Activated B cell treated with CpG ODN at 0.5 μM for 24 hours (primary cell): ENCODE measurements around the gene MAP3K13. TPM values are rescaled to one million over a fixed set of nuclear protein-coding genes. Genes with fewer than 3 reads are reported as not detected.
"Not testable (repeated sequence)": the region's sequence is repeated elsewhere in the genome, so short reads cannot be mapped to it uniquely, and the experiment has no call there.

Experiments
- ATAC-seq: fragments of 200-7000 bp; cut with Tn5 transposase; one replicate; pipeline ENCODE4 v1.10.0; 2021; ENCODE audit warnings: low read depth, mild to moderate bottlenecking, moderate library complexity
- CTCF ChIA-PET: fragments of 350-600 bp; sonication (Branson Sonifier 250); formaldehyde crosslinking; loops from one replicate; lab custom pipeline; 2021; ENCODE audit warnings: antibody characterized with exemption; lab: Charles Lee
- POLR2A ChIA-PET: fragments of 350-600 bp; sonication (Branson Sonifier 250); formaldehyde crosslinking; loops from one replicate; lab custom pipeline; 2021; ENCODE audit warnings: antibody characterized with exemption; lab: Charles Lee
- DNase-seq: peaks from one replicate; pipeline ENCODE4 v3.0.0; 2022
- H3K27ac Mint-ChIP-seq: one replicate; pipeline ENCODE4 v1.8.0; 2020; ENCODE audit warnings: mixed read lengths
- H3K27me3 Mint-ChIP-seq: one replicate; pipeline ENCODE4 v1.8.0; 2021; ENCODE audit warnings: mixed read lengths
- H3K36me3 Mint-ChIP-seq: one replicate; pipeline ENCODE4 v1.8.0; 2021; ENCODE audit warnings: low read depth, mixed read lengths
- H3K4me1 Mint-ChIP-seq: one replicate; pipeline ENCODE4 v1.8.0; 2021; ENCODE audit warnings: mixed read lengths
- H3K4me3 Mint-ChIP-seq: one replicate; pipeline ENCODE4 v1.8.0; 2020; ENCODE audit warnings: mild to moderate bottlenecking, mixed read lengths
- H3K9me3 Mint-ChIP-seq: one replicate; pipeline ENCODE4 v1.8.0; 2020; ENCODE audit warnings: mixed read lengths
- intact Hi-C: fragments of 100-400 bp; cut with micrococcal nuclease; formaldehyde crosslinking; loops from one replicate; pipeline ENCODE4 v1.15.1; 2024
- total RNA-seq: library from RNA; stranded (reverse); gene quantifications from 2 replicates; pipeline ENCODE4 v1.2.3, GENCODE V29; 2022
- TF ChIP-seq, protein P1 (sequence below): fragments of 200-600 bp; IDR thresholded peaks from one replicate; pipeline ENCODE4 v1.8.0; 2022; ENCODE audit warnings: antibody characterized with exemption, mild to moderate bottlenecking

MAP3K13 gene
- total RNA-seq, 1 donor from 2014 or later: 10.5 TPM

DNA sequence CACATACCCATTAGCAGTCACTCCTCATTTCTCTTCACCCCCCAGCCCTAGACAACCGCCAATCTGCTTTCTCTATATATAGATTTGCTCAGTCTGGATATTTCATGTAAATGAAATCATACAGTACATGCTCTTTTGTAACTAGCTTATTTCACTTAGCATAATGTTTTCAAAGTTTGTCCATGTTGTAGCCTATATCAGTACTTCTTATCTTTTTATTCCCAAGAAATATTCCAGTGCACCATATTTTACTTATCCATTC is 3.1 kb downstream of the MAP3K13 start:
- ATAC-seq (no peak), DNase-seq (no peak)
- no peaks in the 10 kb centered on the region for H3K36me3 Mint-ChIP-seq
- TF ChIP-seq, protein P1, sequence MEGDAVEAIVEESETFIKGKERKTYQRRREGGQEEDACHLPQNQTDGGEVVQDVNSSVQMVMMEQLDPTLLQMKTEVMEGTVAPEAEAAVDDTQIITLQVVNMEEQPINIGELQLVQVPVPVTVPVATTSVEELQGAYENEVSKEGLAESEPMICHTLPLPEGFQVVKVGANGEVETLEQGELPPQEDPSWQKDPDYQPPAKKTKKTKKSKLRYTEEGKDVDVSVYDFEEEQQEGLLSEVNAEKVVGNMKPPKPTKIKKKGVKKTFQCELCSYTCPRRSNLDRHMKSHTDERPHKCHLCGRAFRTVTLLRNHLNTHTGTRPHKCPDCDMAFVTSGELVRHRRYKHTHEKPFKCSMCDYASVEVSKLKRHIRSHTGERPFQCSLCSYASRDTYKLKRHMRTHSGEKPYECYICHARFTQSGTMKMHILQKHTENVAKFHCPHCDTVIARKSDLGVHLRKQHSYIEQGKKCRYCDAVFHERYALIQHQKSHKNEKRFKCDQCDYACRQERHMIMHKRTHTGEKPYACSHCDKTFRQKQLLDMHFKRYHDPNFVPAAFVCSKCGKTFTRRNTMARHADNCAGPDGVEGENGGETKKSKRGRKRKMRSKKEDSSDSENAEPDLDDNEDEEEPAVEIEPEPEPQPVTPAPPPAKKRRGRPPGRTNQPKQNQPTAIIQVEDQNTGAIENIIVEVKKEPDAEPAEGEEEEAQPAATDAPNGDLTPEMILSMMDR: no peak
- H3K27ac Mint-ChIP-seq: no peak overlapping the region
- ChIA-PET POLR2A (no interaction called here), CTCF (no interaction called here)
- H3K4me3 Mint-ChIP-seq: no peak overlapping the region
- H3K4me1 Mint-ChIP-seq: peaks cover 16% of the 10 kb centered on the region
- intact Hi-C loops: no loop called here
- peaks cover 28% of the 10 kb centered on the region for H3K27me3 Mint-ChIP-seq
- no peaks in the 10 kb centered on the region for H3K9me3 Mint-ChIP-seq

DNA sequence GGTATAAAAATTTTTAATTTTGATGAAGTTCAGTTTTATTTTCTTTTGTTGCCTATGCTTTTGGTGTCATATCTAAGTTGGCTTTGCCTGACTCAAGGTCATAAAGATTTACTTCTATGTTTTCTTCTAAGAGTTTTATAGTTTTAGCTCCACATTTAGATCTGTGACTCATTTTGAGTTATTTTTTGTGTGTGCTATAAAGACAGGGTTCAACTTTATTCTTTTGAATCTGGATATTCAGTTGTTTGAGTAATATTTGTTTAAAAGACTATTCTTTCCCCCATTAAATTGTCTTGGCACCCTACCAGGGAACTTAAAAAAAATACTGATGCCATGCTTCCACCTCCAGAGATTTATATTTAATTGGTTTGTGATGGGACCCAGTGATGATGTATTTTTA is 4.0 kb downstream of the MAP3K13 start:
- Mint-ChIP-seq H3K4me3 (no peak overlapping the region), H3K4me1 (peaks cover 16% of the 10 kb centered on the region), H3K27ac (no peak overlapping the region), H3K36me3 (no peaks in the 10 kb centered on the region), H3K27me3 (peaks cover 29% of the 10 kb centered on the region), H3K9me3 (no peaks in the 10 kb centered on the region)
- ChIA-PET CTCF (no interaction called here), POLR2A (no interaction called here)
- intact Hi-C loops: no loop called here
- DNase-seq (no peak), ATAC-seq (no peak)
- TF ChIP-seq, protein P1: no peak

DNA sequence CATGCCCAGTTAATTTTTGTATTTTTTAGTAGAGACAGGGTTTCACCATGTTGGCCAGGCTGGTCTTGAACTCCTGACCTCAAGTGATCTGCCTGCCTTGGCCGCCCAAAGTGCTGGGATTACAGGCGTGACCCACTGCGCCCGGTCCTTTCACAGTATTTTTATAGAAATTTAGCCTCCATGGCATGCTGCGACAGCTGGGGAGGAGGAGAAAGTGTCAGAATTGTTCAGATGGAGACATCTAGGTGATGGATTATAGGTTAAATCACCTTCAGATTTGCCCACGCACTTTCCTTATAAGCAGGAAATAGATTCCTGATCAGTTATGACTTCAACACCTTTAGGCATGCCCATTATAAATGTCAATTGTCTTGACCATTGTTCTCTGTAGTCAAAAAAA is 7.4 kb downstream of the MAP3K13 start:
- H3K27ac Mint-ChIP-seq, H3K9me3 Mint-ChIP-seq, DNase-seq, ATAC-seq, intact Hi-C loops, H3K4me3 Mint-ChIP-seq, CTCF ChIA-PET, POLR2A ChIA-PET, H3K4me1 Mint-ChIP-seq, H3K36me3 Mint-ChIP-seq: not testable (repeated sequence)
- peaks cover 14% of the 10 kb centered on the region for H3K27me3 Mint-ChIP-seq

DNA sequence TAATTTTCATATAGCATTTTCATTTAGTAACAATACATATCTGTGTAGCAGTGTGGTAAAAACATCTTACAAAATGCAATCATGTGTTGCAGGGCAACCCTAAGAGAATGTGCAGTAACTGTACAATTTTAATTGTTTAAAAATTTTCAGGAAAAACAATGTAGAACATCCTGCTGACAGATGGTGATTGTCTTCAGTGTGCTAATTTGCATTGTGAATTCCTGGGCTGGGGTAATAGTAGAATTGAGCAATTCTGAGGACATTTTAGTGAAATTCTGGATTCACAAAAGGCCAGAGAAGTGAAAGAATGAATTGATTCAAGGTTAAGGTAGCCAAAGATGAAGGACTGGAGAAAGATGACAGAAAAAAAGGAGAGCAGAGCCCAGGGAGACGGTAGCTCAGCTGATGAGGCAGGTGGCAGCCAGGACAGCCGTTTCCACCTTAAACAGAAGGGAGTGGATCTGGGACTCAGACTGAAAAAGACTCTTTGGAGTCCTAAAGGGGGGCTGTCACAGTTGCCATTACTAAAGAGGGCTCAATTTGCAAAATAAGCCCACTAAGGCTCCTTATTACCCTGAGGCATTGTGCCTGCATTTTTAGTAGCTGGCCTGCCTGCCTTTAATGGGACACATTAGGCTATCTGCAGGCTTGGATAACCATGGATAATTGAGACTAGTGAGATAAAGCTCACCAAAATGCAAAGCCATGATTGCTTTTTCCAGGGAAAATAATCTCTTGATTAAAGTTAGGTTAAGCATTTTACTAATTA is 8.6 kb downstream of the MAP3K13 start:
- TF ChIP-seq, protein P1: no peak
- Mint-ChIP-seq H3K4me1 (no peaks in the 10 kb centered on the region), H3K27ac (no peak overlapping the region), H3K4me3 (no peak overlapping the region), H3K27me3 (peaks cover 8% of the 10 kb centered on the region), H3K9me3 (no peaks in the 10 kb centered on the region), H3K36me3 (no peaks in the 10 kb centered on the region)
- ATAC-seq (no peak), DNase-seq (no peak)
- CTCF ChIA-PET: no interaction called here
- intact Hi-C loops: no loop called here
- POLR2A ChIA-PET: no interaction called here

DNA sequence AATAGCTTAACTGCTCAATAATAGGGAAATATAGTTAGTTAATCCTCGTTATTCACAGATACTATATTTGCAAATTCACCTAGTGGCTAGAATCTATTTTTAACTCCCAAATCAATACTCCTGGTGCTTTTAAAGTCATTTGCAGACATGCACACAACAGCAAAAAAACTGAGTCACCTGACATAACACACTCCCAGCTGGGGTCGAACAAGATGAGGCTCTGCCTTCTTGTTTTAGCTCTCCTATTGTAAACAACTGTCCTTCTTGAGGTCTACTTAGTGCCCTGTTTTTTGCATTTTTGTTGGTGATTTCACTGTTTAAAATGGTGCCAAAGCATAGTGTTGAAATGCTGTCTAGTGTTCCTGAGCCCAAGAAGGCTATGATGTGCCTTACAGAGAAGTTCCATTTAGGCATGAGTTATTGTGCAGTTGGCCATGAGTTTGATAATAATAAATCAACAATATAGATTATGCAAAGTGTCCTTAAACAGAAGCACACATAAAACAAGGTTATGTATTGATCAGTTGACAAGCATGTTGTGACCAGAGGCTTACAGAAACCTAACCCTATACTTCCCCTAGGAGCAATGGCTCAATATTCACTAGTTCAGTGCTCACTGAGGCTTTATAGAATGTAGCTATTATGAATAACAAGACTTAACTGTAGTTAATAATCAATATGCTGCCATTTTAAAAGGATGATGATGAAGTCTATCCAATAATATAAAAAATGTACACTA is 18.6 kb downstream of the MAP3K13 start:
- peaks cover 9% of the 10 kb centered on the region for H3K27me3 Mint-ChIP-seq
- ATAC-seq (no peak), DNase-seq (no peak)
- CTCF ChIA-PET: no interaction called here
- H3K4me1 Mint-ChIP-seq: no peaks in the 10 kb centered on the region
- peaks cover 5% of the 10 kb centered on the region for H3K9me3 Mint-ChIP-seq
- TF ChIP-seq, protein P1: no peak
- no peak overlapping the region for H3K27ac Mint-ChIP-seq
- H3K36me3 Mint-ChIP-seq: no peaks in the 10 kb centered on the region
- no peak overlapping the region for H3K4me3 Mint-ChIP-seq
- intact Hi-C loops: no loop called here
- POLR2A ChIA-PET: no interaction called here
